K562 (cell line): ENCODE data around the gene SRCIN1. TPM values are rescaled to one million over a fixed set of nuclear protein-coding genes. Genes with fewer than 3 reads are reported as not detected.

Experiments used
- ATAC-seq: fragments of 200-7000 bp; cut with Tn5 transposase; 3 replicates; pipeline ENCODE4 v1.9.1; 2020; ENCODE audit warnings: moderate library complexity
- BruUV-seq: library from RNA; stranded (reverse); fragments of 400-500 nt; replicated peaks from 2 replicates; lab custom pipeline; 2021; lab: Mats Ljungman, UMichigan
- CTCF ChIA-PET: fragments of 300-600 bp; formaldehyde crosslinking; extraction: SDS; loops from one replicate; lab custom pipeline; 2021; ENCODE audit warnings: low intra/inter-chr PET ratio; lab: Yijun Ruan, JAX
- POLR2A ChIA-PET: fragments of 300-600, 350-650 bp; sonication (Branson Sonifier 250); formaldehyde crosslinking; extraction: SDS; loops from one replicate; lab custom pipeline; 2021; ENCODE audit warnings: antibody characterized with exemption, inconsistent platforms; lab: Yijun Ruan, JAX
- DNase-seq, 4 experiments: peaks; one replicate each; pipeline versions ENCODE4 v3.0.0 to v3.0.0-alpha.2; 2011 to 2018; ENCODE audit warnings: low spot score in 3 of 4, mixed read lengths in 3 of 4; ENCODE audit errors: extremely low read depth in 1 of 4
- FAIRE-seq: peaks from 2 replicates; lab custom pipeline; 2011; peaks lifted over from hg19 to GRCh38; lab: Jason Lieb, UNC
- H2AFZ ChIP-seq: 2 replicates; pipeline ENCODE4 v1.6.0; 2011; ENCODE audit warnings: low read depth, low read length, control low read depth, inconsistent platforms
- H3K27ac ChIP-seq: fragments of 200-600 bp; 3 replicates; pipeline ENCODE4 v1.8.0; 2011; ENCODE audit warnings: low read depth, mild to moderate bottlenecking, control low read depth, inconsistent platforms, low read length, moderate library complexity, mixed read lengths; ENCODE audit errors: extremely low read depth
- H3K27me3 ChIP-seq, 2 experiments: fragments of 300-600 bp in 1 of 2; 2 replicates in 1 of 2; 3 replicates in 1 of 2; pipeline versions ENCODE4 v1.6.0 to v1.8.0; 2011; ENCODE audit warnings: inconsistent platforms in 2 of 2, low read length in 2 of 2, mild to moderate bottlenecking in 1 of 2, mixed read lengths in 1 of 2, moderate library complexity in 1 of 2; ENCODE audit not compliant: control insufficient read depth in 2 of 2, insufficient read depth in 2 of 2
- H3K36me3 ChIP-seq: fragments of 300-600 bp; 3 replicates; pipeline ENCODE4 v1.8.0; 2011; ENCODE audit warnings: mild to moderate bottlenecking, low read length, inconsistent platforms; ENCODE audit not compliant: control insufficient read depth, insufficient read depth
- H3K4me1 ChIP-seq, 2 experiments: fragments of 200-600 bp in 1 of 2; replicated peaks in 1 of 2; 2 replicates in 1 of 2; 3 replicates in 1 of 2; pipeline versions ENCODE4 v1.5.1 to v1.8.0; 2011; ENCODE audit warnings: inconsistent platforms in 2 of 2, low read length in 2 of 2, mild to moderate bottlenecking in 1 of 2, mixed read lengths in 1 of 2, moderate library complexity in 1 of 2; ENCODE audit not compliant: control insufficient read depth in 2 of 2, insufficient read depth in 2 of 2
- H3K4me2 ChIP-seq: 2 replicates; pipeline ENCODE4 v1.6.1; 2011; ENCODE audit warnings: low read length, control low read depth, inconsistent platforms, mixed read lengths; ENCODE audit not compliant: insufficient read depth
- H3K4me3 ChIP-seq: fragments of 200-600 bp; sonication (generic), shearing (Covaris generic); 2 replicates; pipeline ENCODE4 v1.5.1; 2016; ENCODE audit warnings: control low read depth, inconsistent platforms
- H3K79me2 ChIP-seq: fragments of 200-600 bp; 3 replicates; pipeline ENCODE4 v1.8.0; 2011; ENCODE audit warnings: low read length, inconsistent platforms; ENCODE audit not compliant: control insufficient read depth, insufficient read depth
- H3K9ac ChIP-seq, 2 experiments: 2 replicates each; pipeline versions ENCODE4 v1.6.0 to v1.6.1; 2011; ENCODE audit warnings: low read depth in 2 of 2, low read length in 2 of 2, control low read depth in 1 of 2, inconsistent platforms in 1 of 2, mild to moderate bottlenecking in 1 of 2, mixed read lengths in 1 of 2; ENCODE audit not compliant: insufficient read depth in 1 of 2
- H3K9me1 ChIP-seq: one replicate; pipeline ENCODE4 v1.6.0; 2011; ENCODE audit warnings: inconsistent platforms, mild to moderate bottlenecking, low read length, moderate library complexity; ENCODE audit not compliant: control insufficient read depth, insufficient read depth
- H3K9me3 ChIP-seq: replicated peaks from 2 replicates; pipeline ENCODE4 v1.5.1; 2011; ENCODE audit warnings: low read depth, low read length, inconsistent platforms; ENCODE audit not compliant: control insufficient read depth, insufficient read depth
- H4K20me1 ChIP-seq: replicated peaks from 2 replicates; pipeline ENCODE4 v1.6.1; 2011; ENCODE audit warnings: low read length, inconsistent platforms, mixed read lengths; ENCODE audit not compliant: control insufficient read depth, insufficient read depth
- CCNT2 ChIP-seq: IDR thresholded peaks from 2 replicates; pipeline ENCODE4 v1.6.1; 2011; ENCODE audit warnings: borderline replicate concordance, low read depth, mild to moderate bottlenecking, moderate library complexity, mixed read lengths, low read length; ENCODE audit not compliant: insufficient read length; ENCODE audit errors: extremely low read depth
- EP300 ChIP-seq: IDR thresholded peaks from 2 replicates; pipeline ENCODE4 v1.6.1; 2012; ENCODE audit warnings: low read length, improper control_type of control experiment
- FUS ChIP-seq: fragments of 200-400 bp; formaldehyde crosslinking; optimal IDR thresholded peaks from 2 replicates; pipeline ENCODE3; 2017; ENCODE audit warnings: low read depth, low read length
- HBP1 ChIP-seq: fragments of 450-650 bp; formaldehyde crosslinking; IDR thresholded peaks from 2 replicates; pipeline ENCODE4 v1.4.0; 2022; ENCODE audit warnings: missing genetic modification characterization
- HCFC1 ChIP-seq: IDR thresholded peaks from 2 replicates; pipeline ENCODE4 v1.6.1; 2012; ENCODE audit warnings: low read depth, low read length, improper control_type of control experiment
- MAFG ChIP-seq: fragments of 450-650 bp; conservative IDR thresholded peaks from 2 replicates; pipeline ENCODE4 v1.6.1; 2016; ENCODE audit warnings: missing genetic modification characterization, missing compliant biosample characterization
- SMAD3 ChIP-seq: fragments of 450-650 bp; formaldehyde crosslinking; conservative IDR thresholded peaks from 2 replicates; pipeline ENCODE4 v1.4.0; 2020; ENCODE audit warnings: mild to moderate bottlenecking
- SRF ChIP-seq, 2 experiments: fragments of 250-450, 450-650 bp in 1 of 2; sonication (Bioruptor Pico) in 1 of 2; sonication (generic) in 1 of 2; formaldehyde crosslinking; IDR thresholded peaks; 2 replicates each; pipeline versions ENCODE4 v1.5.0 to v1.5.1; 2020 to 2022; ENCODE audit warnings: mild to moderate bottlenecking in 1 of 2, missing genetic modification reagents in 1 of 2
- TEAD4 ChIP-seq, 2 experiments: sonication (generic) in 1 of 2; formaldehyde crosslinking in 1 of 2; IDR thresholded peaks; 2 replicates each; pipeline versions ENCODE4 v1.6.1 to v1.8.0; 2012 to 2022; ENCODE audit warnings: borderline replicate concordance in 1 of 2, inconsistent platforms in 1 of 2, low read length in 1 of 2, mild to moderate bottlenecking in 1 of 2, missing genetic modification reagents in 1 of 2
- TSHZ1 ChIP-seq: fragments of 250-450 bp; sonication (Bioruptor Pico); IDR thresholded peaks from 2 replicates; pipeline ENCODE4 v1.4.0; 2020; ENCODE audit warnings: mild to moderate bottlenecking, moderate library complexity
- XRCC4 ChIP-seq: IDR thresholded peaks from one replicate; pipeline ENCODE4 v1.6.1; 2011; ENCODE audit not compliant: insufficient read depth, insufficient read length; ENCODE audit errors: extremely low read depth
- ZBTB43 ChIP-seq: sonication (generic); formaldehyde crosslinking; IDR thresholded peaks from 2 replicates; pipeline ENCODE4 v1.8.0; 2023; ENCODE audit warnings: mild to moderate bottlenecking, missing genetic modification reagents
- ZNF134 ChIP-seq: fragments of 250-450 bp; sonication (Bioruptor Pico); conservative IDR thresholded peaks from 2 replicates; pipeline ENCODE4 v1.4.0; 2020
- ZNF282 ChIP-seq: sonication (generic); formaldehyde crosslinking; IDR thresholded peaks from 2 replicates; pipeline ENCODE4 v1.8.1; 2023; ENCODE audit warnings: missing genetic modification reagents
- WGBS: fragments of 100-300 bp; shearing (Covaris generic); methylation state at CpG from one replicate; pipeline ENCODE4 v1.1.6; 2016; ENCODE audit warnings: low coverage, mixed read lengths; ENCODE audit not compliant: insufficient coverage; ENCODE audit errors: missing lambda C conversion rate; 5-methylcytosine and 5-hydroxymethylcytosine counted together
- in situ Hi-C: fragments of 300-500 bp; cut with MboI; formaldehyde crosslinking; loops from 4 replicates; pipeline ENCODE4 v1.15.0; 2018; ENCODE audit warnings: inconsistent platforms, mixed read lengths
- intact Hi-C: fragments of 100-400 bp; cut with micrococcal nuclease; formaldehyde crosslinking; loops from 2 replicates; pipeline ENCODE4 v1.14.2; 2022
- polyA plus RNA-seq, 8 experiments: library from polyadenylated mRNA; depleted of rRNA in 4 of 8; stranded (reverse) in 5 of 8; unstranded in 3 of 8; fragments of >200 nt; fragmentation: Nextera tagmentation in 2 of 8; fragmentation: Illumina TruSeq in 1 of 8; extraction: Ambion mirVana in 2 of 8; extraction: Trizol in 1 of 8; gene quantifications; 2 replicates each; pipeline versions ENCODE4 v1.2.1 to v1.2.3, GENCODE V29; 2011 to 2014; ENCODE audit warnings: inconsistent platforms in 1 of 8, missing spikeins in 1 of 8
- total RNA-seq, 7 experiments: library from RNA; depleted of rRNA in 6 of 7; stranded (reverse); fragments of >200 nt in 6 of 7; fragmentation: Illumina TruSeq in 2 of 7; extraction: Trizol in 2 of 7; gene quantifications; 2 replicates each; pipeline versions ENCODE4 v1.2.1 to v1.2.3, GENCODE V29; 2011 to 2021; ENCODE audit warnings: low replicate concordance in 1 of 7

SRCIN1 gene
- total and polyA plus RNA-seq, 9 of the 15 experiments (the other 6 are each of a cell fraction or from before 2014, with no cell fraction given): 0.09 to 0.33 (median 0.13) TPM; not detected in 6

- TF ChIP-seq HBP1 (CRISPR knock-in tag) (no peak), SRF (CRISPR knock-in tag; IDR thresholded peaks at IDR 0.05) (no peak), ZNF282 (CRISPR knock-in tag) (no peak)
These were observed 28.0 kb downstream of the SRCIN1 start (continued) for GRCh38 chr17:38577645-38578173.

GRCh38 chr17:38577244-38577643 lies 28.5 kb downstream of the SRCIN1 start:
- Histone ChIP-seq H3K9ac (no peak overlapping the region), H4K20me1 (peaks cover 33% of the 10 kb centered on the region), H2AFZ (no peak overlapping the region), H3K27ac (no peak overlapping the region), H3K4me1 (peaks cover 0 to 26% of the 10 kb centered on the region in 2 experiments; a peak in 3 of 5 replicates), H3K4me2 (no peak overlapping the region), H3K36me3 (no peaks in the 10 kb centered on the region), H3K27me3 (peaks cover 40 to 66% of the 10 kb centered on the region in 2 experiments; a peak in 4 of 5 replicates), H3K9me1 (no peaks in the 10 kb centered on the region), H3K4me3 (no peak overlapping the region), H3K79me2 (no peaks in the 10 kb centered on the region), H3K9me3 (no peaks in the 10 kb centered on the region)
- in situ Hi-C loops: loop anchor here (10.0 kb wide), 1 partner anchor 142 kb away; no protein-coding TSS in a partner anchor
- no peak for FAIRE-seq
- BruUV-seq: no TSS peak
- 0% methylated on average over 3 of the region's 3 CpGs for WGBS
- ATAC-seq: no peak
- no peak for DNase-seq
- POLR2A ChIA-PET: interaction anchor here (0.6 to 1.8 kb wide), 4 partner anchors 12 to 172 kb away, joined by 3 to 6 read pairs (median 4); no protein-coding TSS in a partner anchor
- CTCF ChIA-PET: no interaction called here
- intact Hi-C loops: no loop called here
- TF ChIP-seq SMAD3 (CRISPR knock-in tag) (no peak), HCFC1 (no peak), TEAD4 (IDR thresholded peaks at IDR 0.05; ENCODE audit: low read length) (no peak), TEAD4 (CRISPR knock-in tag; IDR thresholded peaks at IDR 0.05; ENCODE audit: borderline replicate concordance) (no peak), FUS (no peak), ZNF134 (CRISPR knock-in tag) (no peak), TSHZ1 (CRISPR knock-in tag) (no peak), ZBTB43 (CRISPR knock-in tag) (no peak), EP300 (no peak), XRCC4 (no peak), SRF (CRISPR knock-in tag; IDR thresholded peaks at IDR 0.05) (no peak), CCNT2 (no peak), MAFG (tag) (no peak)
